ENCODE results near the gene C1QTNF6. TPM values are rescaled to one million over a fixed set of nuclear protein-coding genes. Genes with fewer than 3 reads are reported as not detected.

C1QTNF6 gene
- total RNA-seq (10 to 100 TPM; 12.4 to 27.6 (median 20.2) TPM), polyA plus RNA-seq (1 to 10 TPM; 1.1 to 2.4 TPM), total RNA-seq (28.0 reads per million, percentile 58 among the genes with 10 or more reads in this experiment)

DNA sequence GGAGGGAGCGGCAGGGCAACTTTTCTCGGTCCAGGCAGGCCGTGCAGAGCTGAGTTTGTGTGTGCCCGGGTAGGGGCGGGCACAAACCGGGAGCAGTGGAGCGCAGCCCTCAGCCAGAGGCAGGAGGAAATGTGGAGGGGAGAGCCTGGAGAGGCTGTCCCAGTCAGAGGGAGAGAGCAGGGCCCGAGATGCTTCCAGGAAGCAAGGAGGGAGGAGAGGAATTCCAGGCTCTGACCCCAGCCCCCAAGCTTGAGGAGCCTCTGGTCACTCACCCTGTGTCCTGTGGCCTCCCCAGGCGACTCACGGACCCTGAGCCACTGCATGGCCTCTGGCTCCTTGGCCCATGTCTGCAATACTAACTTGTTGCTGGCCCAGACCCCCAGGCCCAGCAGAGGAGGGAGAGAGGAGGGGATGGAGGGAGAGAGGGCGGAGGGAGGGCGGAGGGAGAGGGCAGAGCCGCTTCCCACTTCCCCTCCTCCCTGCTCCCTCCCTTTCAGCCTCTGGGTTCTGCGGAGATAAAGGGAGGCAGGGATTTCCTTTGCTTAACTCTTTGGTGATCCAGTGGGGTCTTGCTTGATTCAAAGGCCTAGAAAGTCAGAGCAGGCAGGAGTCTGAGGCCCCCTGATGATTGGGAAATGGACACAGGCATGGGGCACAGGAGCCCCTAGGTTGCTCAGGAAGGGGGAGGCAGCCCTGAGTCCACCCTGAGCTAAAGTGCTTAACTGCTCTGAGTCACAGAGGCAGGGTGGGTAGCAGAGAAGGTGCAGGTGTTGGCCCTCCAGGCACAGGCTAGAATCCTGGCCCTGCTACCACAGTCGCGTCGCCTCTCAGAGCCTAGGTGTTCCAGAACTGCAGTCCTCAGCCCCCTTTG lies at the start of gene C1QTNF6:
TSS of gene C1QTNF6 (minus strand) at position 357 of the 871 bp plus-strand sequence. CDS start at position 323, 34 bp downstream.
- Mint-ChIP-seq H3K27me3 (no peaks in the 10 kb centered on the region), H3K4me3 (no peak within 1 kb of the TSS), H3K9me3 (no peaks in the 10 kb centered on the region), H3K4me1 (peaks cover 19 to 59% (median 30%) of the 10 kb centered on the region in 7 donors), H3K27ac (peak within 1 kb of the TSS in 5 of 9 donors; percentile 10 to 92 (median 54)), H3K36me3 (peaks cover 0 to 13% (median 4%) of the 10 kb centered on the region in 5 donors)
- ATAC-seq (no peak), DNase-seq (no peak)
- Histone ChIP-seq H3K27ac (ENCODE audit: low read depth, low read length) (no peak within 1 kb of the TSS), H3K4me3 (ENCODE audit: low read length) (no peak within 1 kb of the TSS), H3K9me3 (ENCODE audit: control insufficient read depth in 2 of 3, low read length in 3 of 3) (no peaks in the 10 kb centered on the region), H3K4me1 (ENCODE audit: control insufficient read depth in 2 of 2, insufficient read depth in 2 of 2, low read length in 2 of 2) (peaks cover 16 to 65% of the 10 kb centered on the region in 2 donors), H3K27me3 (ENCODE audit: control insufficient read depth in 2 of 2, insufficient read depth in 2 of 2, low read length in 2 of 2) (no peaks in the 10 kb centered on the region), H3K36me3 (ENCODE audit: control insufficient read depth in 2 of 3, insufficient read depth in 3 of 3, low read length in 3 of 3) (no peaks in the 10 kb centered on the region)
- ChIA-PET POLR2A (no interaction called here), CTCF (interaction anchor here (0.6 to 1.6 kb wide), 2 partner anchors 10 to 23 kb away, joined by 3 to 6 read pairs; no protein-coding TSS in a partner anchor)
- intact Hi-C loops (cut with micrococcal nuclease) = no loop called here

DNA sequence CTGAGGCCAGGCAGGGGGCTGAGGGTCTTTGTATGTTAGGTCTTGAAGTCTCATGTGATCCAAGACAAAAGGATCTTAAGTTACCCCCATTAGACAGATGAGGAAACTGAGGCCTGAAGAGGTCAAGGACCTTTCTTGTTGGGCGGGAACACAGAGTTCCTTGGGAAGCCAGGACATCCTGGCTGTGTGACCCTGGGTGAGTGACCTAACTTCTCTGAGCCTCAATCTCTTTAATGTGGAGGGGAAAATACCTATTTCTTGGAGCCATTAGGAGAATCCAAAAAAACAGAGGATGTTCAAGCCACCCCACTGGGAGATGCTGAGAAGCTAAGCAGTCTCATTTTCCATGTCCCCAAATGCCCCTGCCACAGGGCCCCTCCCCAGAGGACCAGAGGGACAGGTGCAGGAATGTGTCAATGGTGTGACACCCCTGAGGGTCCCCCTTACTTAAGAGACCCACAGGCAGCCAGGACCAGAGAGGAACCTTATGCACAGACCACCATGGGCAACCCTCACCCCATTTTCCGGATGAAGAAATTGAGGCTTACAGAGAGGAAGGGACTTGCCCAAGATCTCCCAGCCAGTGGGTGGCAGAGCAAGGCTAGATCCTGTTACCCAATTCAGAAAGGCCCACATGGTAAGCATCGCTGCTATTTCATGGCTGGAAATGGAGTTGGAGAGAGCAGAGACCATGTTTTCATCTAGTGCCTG lies 48.0 kb upstream of the C1QTNF6 start:
- H3K27ac ChIP-seq (ENCODE audit: low read depth, low read length) = peak overlapping the region; percentile 86
- H3K4me3 ChIP-seq (ENCODE audit: low read length) = peak overlapping the region; percentile 21
- H3K9me3 ChIP-seq (ENCODE audit: control insufficient read depth in 2 of 3, low read length in 3 of 3) = no peaks in the 10 kb centered on the region
- H3K9me3 Mint-ChIP-seq = no peaks in the 10 kb centered on the region
- ATAC-seq = no peak
- CTCF ChIA-PET = interaction anchor here (0.9 to 10.3 kb wide), 3 partner anchors 25 to 37 kb away, joined by 4 to 184 read pairs (median 5); no protein-coding TSS in a partner anchor
- H3K4me1 ChIP-seq (ENCODE audit: control insufficient read depth in 2 of 2, insufficient read depth in 2 of 2, low read length in 2 of 2) = peaks cover 92 to 94% of the 10 kb centered on the region in 2 donors
- intact Hi-C loops (cut with micrococcal nuclease) = loop anchor here in 1 of 2 donors (10.0 kb wide), 1 partner anchor 851 kb away; the partner anchor contains the start of gene MYH9
- H3K4me1 Mint-ChIP-seq = peaks cover 83 to 100% (median 98%) of the 10 kb centered on the region in 7 donors
- H3K27ac Mint-ChIP-seq = peak overlapping the region; percentile 86 to 100 (median 98)
- POLR2A ChIA-PET = interaction anchor here (1.0 to 9.8 kb wide), 3 partner anchors 9 to 21 kb away, joined by 6 to 335 read pairs (median 278); partner anchors contain the start of genes RAC2 and SSTR3
- peak overlapping the region; percentile 65 to 99 (median 88) for H3K4me3 Mint-ChIP-seq
- H3K36me3 Mint-ChIP-seq = peaks cover 10 to 74% (median 37%) of the 10 kb centered on the region in 5 donors
- no peaks in the 10 kb centered on the region for H3K27me3 ChIP-seq (ENCODE audit: control insufficient read depth in 2 of 2, insufficient read depth in 2 of 2, low read length in 2 of 2)
- H3K27me3 Mint-ChIP-seq = no peaks in the 10 kb centered on the region
- DNase-seq = peak in 1 of 9 donors; percentile 20
- H3K36me3 ChIP-seq (ENCODE audit: control insufficient read depth in 2 of 3, insufficient read depth in 3 of 3, low read length in 3 of 3) = peaks cover 21 to 76% (median 28%) of the 10 kb centered on the region in 3 experiments

DNA sequence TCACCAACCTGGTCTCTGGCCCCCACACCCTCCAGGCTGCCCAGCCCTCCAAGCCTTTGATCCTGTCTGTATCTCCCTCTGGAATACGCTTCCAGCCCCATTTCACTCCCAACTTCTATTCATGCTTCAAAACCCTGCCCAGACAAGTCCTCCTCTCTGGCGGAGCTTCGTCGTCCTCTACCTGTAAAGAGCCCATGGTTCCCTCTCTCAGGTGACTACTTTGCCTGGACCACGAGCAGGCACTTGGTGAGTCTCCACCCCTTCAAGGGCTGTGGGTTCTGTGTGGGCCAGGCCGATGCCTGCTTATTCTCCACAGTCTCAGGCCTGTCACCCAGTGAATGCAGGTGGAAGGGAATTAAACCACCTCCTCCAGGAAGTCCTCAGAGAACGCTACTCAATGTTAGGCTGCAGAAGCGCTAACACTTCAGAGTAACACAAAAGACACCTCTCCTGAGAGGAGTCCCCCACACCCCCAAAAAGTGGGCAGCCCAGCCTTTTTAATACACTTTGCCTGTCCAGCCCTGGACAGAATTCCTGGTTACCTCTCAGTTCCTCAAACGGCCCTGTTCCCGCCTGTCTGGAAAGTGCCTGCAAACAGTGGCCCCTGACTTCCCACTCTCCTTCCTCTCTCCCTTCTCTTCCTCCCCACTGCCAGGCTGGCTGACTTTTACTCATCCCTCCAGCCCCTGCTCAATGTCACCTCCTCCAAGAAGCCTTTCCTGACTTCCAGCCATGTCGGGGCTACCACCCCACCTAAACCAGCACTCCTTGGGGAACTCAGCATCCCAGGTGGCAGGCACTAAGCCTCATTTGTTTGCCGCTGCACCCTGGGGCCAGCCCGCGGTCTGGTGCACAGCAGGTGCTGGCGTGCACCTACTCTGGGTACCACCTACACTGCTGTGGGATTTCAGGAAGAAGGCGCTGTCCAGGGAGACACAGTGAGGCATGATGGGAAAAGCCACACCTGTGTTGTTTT lies 47.0 kb upstream of the C1QTNF6 start:
- ChIA-PET POLR2A (interaction anchor here (1.1 to 8.7 kb wide), 4 partner anchors 7 to 373 kb away, joined by 3 to 297 read pairs (median 142); partner anchors contain the start of genes GGA1, RAC2 and SSTR3), CTCF (interaction anchor here (0.6 to 0.9 kb wide), 2 partner anchors 26 to 32 kb away, joined by 3 to 5 read pairs; no protein-coding TSS in a partner anchor)
- Mint-ChIP-seq H3K27me3 (no peaks in the 10 kb centered on the region), H3K4me1 (peaks cover 83 to 100% (median 98%) of the 10 kb centered on the region in 7 donors), H3K4me3 (peak overlapping the region; percentile 76 to 99 (median 86)), H3K9me3 (peaks cover 0 to 1% (median 0%) of the 10 kb centered on the region in 11 donors), H3K27ac (peak overlapping the region; percentile 86 to 100 (median 98)), H3K36me3 (peaks cover 5 to 70% (median 35%) of the 10 kb centered on the region in 5 donors)
- Histone ChIP-seq H3K4me3 (ENCODE audit: low read length) (peak overlapping the region; percentile 21), H3K4me1 (ENCODE audit: control insufficient read depth in 2 of 2, insufficient read depth in 2 of 2, low read length in 2 of 2) (peaks cover 91 to 94% of the 10 kb centered on the region in 2 donors), H3K27me3 (ENCODE audit: control insufficient read depth in 2 of 2, insufficient read depth in 2 of 2, low read length in 2 of 2) (no peaks in the 10 kb centered on the region), H3K36me3 (ENCODE audit: control insufficient read depth in 2 of 3, insufficient read depth in 3 of 3, low read length in 3 of 3) (peaks cover 15 to 66% (median 18%) of the 10 kb centered on the region in 3 experiments), H3K9me3 (ENCODE audit: control insufficient read depth in 2 of 3, low read length in 3 of 3) (no peaks in the 10 kb centered on the region), H3K27ac (ENCODE audit: low read depth, low read length) (peak overlapping the region; percentile 86)
- ATAC-seq = no peak
- intact Hi-C loops (cut with micrococcal nuclease) = loop anchor here (5.0 to 10.0 kb wide), 2 partner anchors 32 to 850 kb away; partner anchors contain the start of gene MYH9 (in 1 of the 2)
- DNase-seq = peak in 1 of 9 donors; percentile 25

DNA sequence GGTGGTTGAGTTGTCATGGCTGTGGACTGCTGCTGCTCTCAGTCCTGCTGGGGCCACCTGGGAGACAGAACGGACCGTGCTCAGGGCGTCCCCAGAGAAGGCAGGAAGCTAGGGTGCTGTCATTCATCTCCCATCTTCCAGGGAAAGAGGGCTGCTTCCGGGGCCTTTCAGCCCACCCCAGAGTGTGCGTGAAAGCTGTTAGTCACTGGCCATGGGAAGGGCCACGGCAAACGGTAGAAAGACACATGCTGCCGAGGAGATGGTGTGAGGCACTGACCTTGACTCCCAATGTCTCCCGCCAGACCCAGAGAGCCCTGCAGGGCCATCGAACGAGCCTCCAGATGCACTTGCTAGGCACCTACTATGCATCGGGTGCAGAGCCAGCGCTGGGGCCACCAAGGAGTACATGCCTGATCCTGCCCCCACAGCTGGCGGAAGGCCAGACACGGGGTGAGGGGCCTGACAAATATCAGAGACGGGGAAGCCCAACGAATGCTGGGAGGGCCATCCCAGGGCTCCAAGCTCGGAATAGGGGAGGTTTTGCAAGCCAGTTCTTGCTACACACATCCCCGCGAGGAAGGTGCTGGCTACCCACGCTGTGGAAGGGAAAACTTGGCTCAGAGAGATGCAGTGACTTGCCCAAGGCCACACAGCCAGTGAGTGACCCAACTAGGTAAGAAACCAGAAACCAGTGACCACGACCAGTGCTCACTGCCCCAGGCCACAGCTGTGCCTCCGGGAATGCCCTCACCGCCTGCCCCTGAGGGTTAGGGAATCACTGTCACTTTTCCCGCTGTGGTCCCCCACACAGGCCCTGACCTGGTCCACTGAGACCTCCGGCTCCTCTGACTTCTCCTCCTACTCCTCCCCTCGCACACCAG lies 45.9 kb upstream of the C1QTNF6 start:
- Histone ChIP-seq H3K9me3 (ENCODE audit: control insufficient read depth in 2 of 3, low read length in 3 of 3) (no peaks in the 10 kb centered on the region), H3K4me1 (ENCODE audit: control insufficient read depth in 2 of 2, insufficient read depth in 2 of 2, low read length in 2 of 2) (peaks cover 91 to 94% of the 10 kb centered on the region in 2 donors), H3K4me3 (ENCODE audit: low read length) (peak overlapping the region; percentile 1), H3K27ac (ENCODE audit: low read depth, low read length) (peak overlapping the region; percentile 86), H3K36me3 (ENCODE audit: control insufficient read depth in 2 of 3, insufficient read depth in 3 of 3, low read length in 3 of 3) (peaks cover 12 to 58% (median 22%) of the 10 kb centered on the region in 3 experiments), H3K27me3 (ENCODE audit: control insufficient read depth in 2 of 2, insufficient read depth in 2 of 2, low read length in 2 of 2) (no peaks in the 10 kb centered on the region)
- intact Hi-C loops (cut with micrococcal nuclease) = loop anchor here (5.0 to 10.0 kb wide), 2 partner anchors 33 to 849 kb away; partner anchors contain the start of gene MYH9 (in 1 of the 2)
- Mint-ChIP-seq H3K9me3 (peaks cover 0 to 1% (median 0%) of the 10 kb centered on the region in 11 donors), H3K4me1 (peaks cover 84 to 100% (median 98%) of the 10 kb centered on the region in 7 donors), H3K36me3 (peaks cover 5 to 78% (median 35%) of the 10 kb centered on the region in 5 donors), H3K27ac (peak overlapping the region; percentile 86 to 100 (median 98)), H3K4me3 (peak overlapping the region; percentile 76 to 99 (median 84)), H3K27me3 (no peaks in the 10 kb centered on the region)
- POLR2A ChIA-PET = interaction anchor here (0.8 to 8.7 kb wide), 5 partner anchors 8 to 374 kb away, joined by 3 to 297 read pairs (median 5); partner anchors contain the start of genes CYTH4, GGA1, RAC2 and SSTR3
- CTCF ChIA-PET = interaction anchor here (0.5 to 1.3 kb wide), 4 partner anchors 8 to 76 kb away, joined by 3 to 6 read pairs (median 4); no protein-coding TSS in a partner anchor
- ATAC-seq = no peak
- peak in 1 of 9 donors; percentile 30 for DNase-seq

Measured in naive thymus-derived CD4-positive, alpha-beta T cell (primary cell).